Measurements from ENCODE around the gene DPP4.
A peak's percentile ranks its signal among the peaks of the same experiment; 100 is the strongest.

Gene DPP4

DNA sequence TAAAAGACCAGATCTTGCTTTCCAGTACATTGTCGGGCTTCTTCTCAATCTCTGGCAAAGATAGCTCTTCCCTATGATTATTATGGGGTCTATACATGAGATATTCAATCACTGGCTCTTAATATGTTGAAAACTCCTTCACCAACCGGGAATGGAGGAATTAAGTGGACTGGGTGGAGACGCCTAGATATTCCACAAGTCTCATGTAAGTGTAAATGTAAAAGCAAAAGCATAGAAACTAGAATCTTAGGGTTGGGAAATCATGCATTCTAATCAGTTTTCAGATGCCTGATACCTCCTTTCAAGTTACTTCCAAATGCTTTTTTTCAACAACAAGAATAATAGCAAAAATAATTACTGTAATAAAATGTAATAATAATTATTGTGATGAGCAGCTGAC lies 38.0 kb downstream of the DPP4 start (continued):
- no peak for TF ChIP-seq PATZ1 (CRISPR knock-in tag; IDR thresholded peaks at IDR 0.05; ENCODE audit: borderline replicate concordance)
- TF ChIP-seq ZNF565 (CRISPR knock-in tag; conservative IDR thresholded peaks at IDR 0.05; ENCODE audit: low read depth), result no peak
- no peak for TF ChIP-seq ZNF8 (CRISPR knock-in tag; IDR thresholded peaks at IDR 0.05)

- TF ChIP-seq ZFP30 (CRISPR knock-in tag; IDR thresholded peaks at IDR 0.05), result no peak
- no peak for TF ChIP-seq TOX (CRISPR knock-in tag; IDR thresholded peaks at IDR 0.05; ENCODE audit: borderline replicate concordance)
- no peak for TF ChIP-seq ZNF565 (CRISPR knock-in tag; conservative IDR thresholded peaks at IDR 0.05; ENCODE audit: low read depth)
- ATAC-seq, result no peak
Measured at GRCh38 chr2:162030363-162031190, 43.4 kb downstream of the DPP4 start.

DNA sequence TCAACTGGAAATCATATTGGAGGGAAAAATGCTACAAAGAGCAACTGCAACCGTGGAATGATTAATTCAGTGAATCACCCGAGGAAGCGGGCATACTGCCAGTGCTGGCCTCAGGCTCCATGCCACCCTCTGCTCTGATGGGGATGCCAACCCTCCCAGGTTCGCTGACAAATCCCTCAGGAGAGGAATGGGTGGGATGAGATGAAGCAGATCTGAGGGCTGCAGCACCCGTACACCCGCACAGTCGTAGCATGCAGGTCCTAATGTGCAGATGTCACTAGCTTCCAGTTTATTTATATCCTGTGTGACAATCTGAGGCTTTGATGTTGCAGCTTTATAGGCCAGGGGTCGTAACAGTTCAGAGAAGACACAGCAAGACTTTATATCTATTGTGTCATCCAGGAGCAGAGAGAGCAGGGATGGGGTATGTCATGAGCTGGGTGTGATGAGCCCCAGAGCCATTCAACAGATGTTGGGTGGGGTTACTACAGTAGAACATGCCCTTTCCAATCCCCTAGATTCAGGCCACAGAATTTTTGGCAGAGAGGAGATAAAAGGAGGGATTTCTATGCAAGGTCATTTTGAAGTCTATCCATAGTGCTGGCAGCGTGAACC lies 44.6 kb downstream of the DPP4 start:
- TF ChIP-seq SNAI2 (CRISPR knock-in tag; IDR thresholded peaks at IDR 0.05) (no peak), ISL1 (CRISPR knock-in tag; IDR thresholded peaks at IDR 0.05) (no peak), TSHZ2 (CRISPR knock-in tag; IDR thresholded peaks at IDR 0.05) (no peak), ZFP30 (CRISPR knock-in tag; IDR thresholded peaks at IDR 0.05) (no peak), ARNTL (CRISPR knock-in tag; IDR thresholded peaks at IDR 0.05; ENCODE audit: borderline replicate concordance, low read depth) (no peak), CSRNP3 (CRISPR knock-in tag; IDR thresholded peaks at IDR 0.05) (no peak), PPARA (CRISPR knock-in tag; IDR thresholded peaks at IDR 0.05; ENCODE audit: borderline replicate concordance) (no peak), RARB (CRISPR knock-in tag; IDR thresholded peaks at IDR 0.05) (no peak), TOX (CRISPR knock-in tag; IDR thresholded peaks at IDR 0.05; ENCODE audit: borderline replicate concordance) (no peak), GLIS3 (CRISPR knock-in tag; IDR thresholded peaks at IDR 0.05) (no peak), TCF4 (CRISPR knock-in tag; IDR thresholded peaks at IDR 0.05; ENCODE audit: borderline replicate concordance) (no peak), ESRRG (CRISPR knock-in tag; IDR thresholded peaks at IDR 0.05) (no peak), BACH2 (CRISPR knock-in tag; IDR thresholded peaks at IDR 0.05; ENCODE audit: borderline replicate concordance) (no peak), ZNF70 (CRISPR knock-in tag; IDR thresholded peaks at IDR 0.05) (no peak), OSR1 (CRISPR knock-in tag; IDR thresholded peaks at IDR 0.05) (no peak), PATZ1 (CRISPR knock-in tag; IDR thresholded peaks at IDR 0.05; ENCODE audit: borderline replicate concordance) (no peak)
- TF ChIP-seq, protein P1, sequence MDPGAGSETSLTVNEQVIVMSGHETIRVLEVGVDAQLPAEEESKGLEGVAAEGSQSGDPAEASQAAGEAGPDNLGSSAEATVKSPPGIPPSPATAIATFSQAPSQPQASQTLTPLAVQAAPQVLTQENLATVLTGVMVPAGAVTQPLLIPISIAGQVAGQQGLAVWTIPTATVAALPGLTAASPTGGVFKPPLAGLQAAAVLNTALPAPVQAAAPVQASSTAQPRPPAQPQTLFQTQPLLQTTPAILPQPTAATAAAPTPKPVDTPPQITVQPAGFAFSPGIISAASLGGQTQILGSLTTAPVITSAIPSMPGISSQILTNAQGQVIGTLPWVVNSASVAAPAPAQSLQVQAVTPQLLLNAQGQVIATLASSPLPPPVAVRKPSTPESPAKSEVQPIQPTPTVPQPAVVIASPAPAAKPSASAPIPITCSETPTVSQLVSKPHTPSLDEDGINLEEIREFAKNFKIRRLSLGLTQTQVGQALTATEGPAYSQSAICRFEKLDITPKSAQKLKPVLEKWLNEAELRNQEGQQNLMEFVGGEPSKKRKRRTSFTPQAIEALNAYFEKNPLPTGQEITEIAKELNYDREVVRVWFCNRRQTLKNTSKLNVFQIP (CRISPR knock-in tag; IDR thresholded peaks at IDR 0.05; ENCODE audit: borderline replicate concordance, low read depth), result no peak
- TF ChIP-seq, protein P2, sequence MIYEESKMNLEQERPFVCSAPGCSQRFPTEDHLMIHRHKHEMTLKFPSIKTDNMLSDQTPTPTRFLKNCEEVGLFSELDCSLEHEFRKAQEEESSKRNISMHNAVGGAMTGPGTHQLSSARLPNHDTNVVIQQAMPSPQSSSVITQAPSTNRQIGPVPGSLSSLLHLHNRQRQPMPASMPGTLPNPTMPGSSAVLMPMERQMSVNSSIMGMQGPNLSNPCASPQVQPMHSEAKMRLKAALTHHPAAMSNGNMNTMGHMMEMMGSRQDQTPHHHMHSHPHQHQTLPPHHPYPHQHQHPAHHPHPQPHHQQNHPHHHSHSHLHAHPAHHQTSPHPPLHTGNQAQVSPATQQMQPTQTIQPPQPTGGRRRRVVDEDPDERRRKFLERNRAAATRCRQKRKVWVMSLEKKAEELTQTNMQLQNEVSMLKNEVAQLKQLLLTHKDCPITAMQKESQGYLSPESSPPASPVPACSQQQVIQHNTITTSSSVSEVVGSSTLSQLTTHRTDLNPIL (CRISPR knock-in tag; IDR thresholded peaks at IDR 0.05; ENCODE audit: low read depth), result no peak
- ATAC-seq, result peak; percentile 85
